ENCODE measurements around the gene RPS6KA2.
A peak's percentile ranks its signal among the peaks of the same experiment; 100 is the strongest.

Gene RPS6KA2

GRCh38 chr6:166370489-166370888 is 256.6 kb downstream of the RPS6KA2 start:
- Histone ChIP-seq H2BK5ac (ENCODE audit: low read depth, low read length, poor library complexity) (no peak overlapping the region), H4K8ac (ENCODE audit: low read depth, low read length) (no peak overlapping the region), H3K23ac (ENCODE audit: low read length) (no peak overlapping the region), H3K36me3 (ENCODE audit: control insufficient read depth in 1 of 2, insufficient read depth in 2 of 2, low read length in 2 of 2) (no peaks in the 10 kb centered on the region), H3K4me3 (ENCODE audit: low read depth, low read length) (no peak overlapping the region), H3K4me2 (ENCODE audit: low read length) (no peak overlapping the region), H3K4me1 (ENCODE audit: control insufficient read depth in 1 of 2, insufficient read depth in 2 of 2, low read length in 2 of 2) (no peaks in the 10 kb centered on the region), H3K4ac (ENCODE audit: low read depth, low read length) (no peak overlapping the region), H3K27me3 (ENCODE audit: insufficient read depth, low read length) (no peaks in the 10 kb centered on the region), H3K79me1 (ENCODE audit: low read length) (no peaks in the 10 kb centered on the region), H3K79me2 (ENCODE audit: control insufficient read depth, insufficient read depth, low read length, poor library complexity) (no peaks in the 10 kb centered on the region), H3K9ac (ENCODE audit: low read length) (no peak overlapping the region), H2AK5ac (ENCODE audit: low read length) (no peak overlapping the region), H4K91ac (ENCODE audit: low read depth, low read length) (no peak overlapping the region), H3K9me3 (ENCODE audit: insufficient read depth, low read depth, low read length) (no peaks in the 10 kb centered on the region), H2AFZ (ENCODE audit: insufficient read depth, low read length, poor library complexity) (no peak overlapping the region), H2BK12ac (ENCODE audit: low read length) (no peak overlapping the region), H4K12ac (ENCODE audit: low read depth, low read length) (no peak overlapping the region), H3K27ac (ENCODE audit: low read depth, low read length) (no peak overlapping the region), H3K18ac (ENCODE audit: low read length) (no peak overlapping the region), H2BK120ac (ENCODE audit: insufficient read depth, low read length, poor library complexity) (no peak overlapping the region), H3K14ac (ENCODE audit: low read length) (no peak overlapping the region)
- no peak for DNase-seq
- WGBS (ENCODE audit: extremely low coverage, insufficient coverage, insufficient read length), result no CpG with 5 or more reads among the region's 3 CpGs

DNA sequence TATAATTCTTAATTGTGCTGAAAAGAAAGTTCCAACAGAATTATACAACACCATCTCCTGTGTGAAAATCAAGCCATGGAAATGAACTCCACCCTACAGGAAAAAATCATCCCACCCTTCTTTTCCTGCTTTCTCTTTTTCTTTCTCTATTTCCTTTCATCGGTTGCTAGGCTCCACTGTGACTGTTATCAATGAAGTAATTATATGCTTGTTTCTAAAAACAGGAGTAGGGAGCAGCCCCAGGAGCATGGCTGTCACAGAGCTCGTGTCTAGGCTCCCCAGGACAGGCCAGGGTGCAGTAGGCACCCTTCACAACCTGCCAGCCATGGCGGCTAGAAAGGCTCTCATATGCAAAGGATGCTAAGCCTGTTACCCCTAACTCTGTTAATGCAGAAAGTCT is 257.3 kb downstream of the RPS6KA2 start:
- DNase-seq, result no peak
- Histone ChIP-seq H3K9me3 (ENCODE audit: insufficient read depth, low read depth, low read length) (no peaks in the 10 kb centered on the region), H3K9ac (ENCODE audit: low read length) (no peak overlapping the region), H4K8ac (ENCODE audit: low read depth, low read length) (no peak overlapping the region), H2AK5ac (ENCODE audit: low read length) (no peak overlapping the region), H3K79me1 (ENCODE audit: low read length) (no peaks in the 10 kb centered on the region), H4K91ac (ENCODE audit: low read depth, low read length) (no peak overlapping the region), H3K4ac (ENCODE audit: low read depth, low read length) (no peak overlapping the region), H3K23ac (ENCODE audit: low read length) (no peak overlapping the region), H4K12ac (ENCODE audit: low read depth, low read length) (no peak overlapping the region), H2BK5ac (ENCODE audit: low read depth, low read length, poor library complexity) (no peak overlapping the region), H2BK12ac (ENCODE audit: low read length) (no peak overlapping the region), H2BK120ac (ENCODE audit: insufficient read depth, low read length, poor library complexity) (no peak overlapping the region), H3K27ac (ENCODE audit: low read depth, low read length) (no peak overlapping the region), H3K14ac (ENCODE audit: low read length) (no peak overlapping the region), H3K4me1 (ENCODE audit: control insufficient read depth in 1 of 2, insufficient read depth in 2 of 2, low read length in 2 of 2) (no peaks in the 10 kb centered on the region), H3K27me3 (ENCODE audit: insufficient read depth, low read length) (no peaks in the 10 kb centered on the region), H3K4me2 (ENCODE audit: low read length) (no peak overlapping the region), H3K18ac (ENCODE audit: low read length) (no peak overlapping the region), H3K4me3 (ENCODE audit: low read depth, low read length) (no peak overlapping the region), H2AFZ (ENCODE audit: insufficient read depth, low read length, poor library complexity) (peak overlapping the region; percentile 83), H3K79me2 (ENCODE audit: control insufficient read depth, insufficient read depth, low read length, poor library complexity) (no peaks in the 10 kb centered on the region), H3K36me3 (ENCODE audit: control insufficient read depth in 1 of 2, insufficient read depth in 2 of 2, low read length in 2 of 2) (no peaks in the 10 kb centered on the region)
- WGBS (ENCODE audit: extremely low coverage, insufficient coverage, insufficient read length), result no CpG with 5 or more reads among the region's 3 CpGs

GRCh38 chr6:166366921-166367320 is 260.1 kb downstream of the RPS6KA2 start:
- Histone ChIP-seq H2AK5ac (ENCODE audit: low read length) (no peak overlapping the region), H3K9ac (ENCODE audit: low read length) (no peak overlapping the region), H3K27ac (ENCODE audit: low read depth, low read length) (no peak overlapping the region), H3K18ac (ENCODE audit: low read length) (no peak overlapping the region), H2BK5ac (ENCODE audit: low read depth, low read length, poor library complexity) (no peak overlapping the region), H3K14ac (ENCODE audit: low read length) (no peak overlapping the region), H3K79me2 (ENCODE audit: control insufficient read depth, insufficient read depth, low read length, poor library complexity) (no peaks in the 10 kb centered on the region), H4K91ac (ENCODE audit: low read depth, low read length) (no peak overlapping the region), H2BK12ac (ENCODE audit: low read length) (no peak overlapping the region), H3K4me3 (ENCODE audit: low read depth, low read length) (no peak overlapping the region), H3K4ac (ENCODE audit: low read depth, low read length) (no peak overlapping the region), H2BK120ac (ENCODE audit: insufficient read depth, low read length, poor library complexity) (no peak overlapping the region), H3K4me1 (ENCODE audit: control insufficient read depth in 1 of 2, insufficient read depth in 2 of 2, low read length in 2 of 2) (no peaks in the 10 kb centered on the region), H4K8ac (ENCODE audit: low read depth, low read length) (no peak overlapping the region), H3K27me3 (ENCODE audit: insufficient read depth, low read length) (no peaks in the 10 kb centered on the region), H2AFZ (ENCODE audit: insufficient read depth, low read length, poor library complexity) (no peak overlapping the region), H3K36me3 (ENCODE audit: control insufficient read depth in 1 of 2, insufficient read depth in 2 of 2, low read length in 2 of 2) (peaks cover 0 to 4% of the 10 kb centered on the region in 2 experiments), H3K4me2 (ENCODE audit: low read length) (no peak overlapping the region), H4K12ac (ENCODE audit: low read depth, low read length) (no peak overlapping the region), H3K23ac (ENCODE audit: low read length) (no peak overlapping the region), H3K9me3 (ENCODE audit: insufficient read depth, low read depth, low read length) (peaks cover 1% of the 10 kb centered on the region), H3K79me1 (ENCODE audit: low read length) (no peaks in the 10 kb centered on the region)
- no CpG with 5 or more reads among the region's 3 CpGs for WGBS (ENCODE audit: extremely low coverage, insufficient coverage, insufficient read length)
- no peak for DNase-seq

GRCh38 chr6:166365806-166366205 is 261.2 kb downstream of the RPS6KA2 start:
- Histone ChIP-seq H4K12ac (ENCODE audit: low read depth, low read length) (no peak overlapping the region), H2AFZ (ENCODE audit: insufficient read depth, low read length, poor library complexity) (no peak overlapping the region), H4K91ac (ENCODE audit: low read depth, low read length) (no peak overlapping the region), H3K4me1 (ENCODE audit: control insufficient read depth in 1 of 2, insufficient read depth in 2 of 2, low read length in 2 of 2) (peaks cover 0 to 2% of the 10 kb centered on the region in 2 experiments), H3K36me3 (ENCODE audit: control insufficient read depth in 1 of 2, insufficient read depth in 2 of 2, low read length in 2 of 2) (peaks cover 0 to 4% of the 10 kb centered on the region in 2 experiments), H3K4me3 (ENCODE audit: low read depth, low read length) (no peak overlapping the region), H3K4ac (ENCODE audit: low read depth, low read length) (no peak overlapping the region), H3K4me2 (ENCODE audit: low read length) (no peak overlapping the region), H3K79me1 (ENCODE audit: low read length) (no peaks in the 10 kb centered on the region), H4K8ac (ENCODE audit: low read depth, low read length) (no peak overlapping the region), H2BK12ac (ENCODE audit: low read length) (no peak overlapping the region), H3K14ac (ENCODE audit: low read length) (no peak overlapping the region), H2AK5ac (ENCODE audit: low read length) (no peak overlapping the region), H3K79me2 (ENCODE audit: control insufficient read depth, insufficient read depth, low read length, poor library complexity) (no peaks in the 10 kb centered on the region), H3K18ac (ENCODE audit: low read length) (no peak overlapping the region), H2BK5ac (ENCODE audit: low read depth, low read length, poor library complexity) (no peak overlapping the region), H3K9me3 (ENCODE audit: insufficient read depth, low read depth, low read length) (peaks cover 1% of the 10 kb centered on the region), H3K9ac (ENCODE audit: low read length) (no peak overlapping the region), H3K27ac (ENCODE audit: low read depth, low read length) (no peak overlapping the region), H3K23ac (ENCODE audit: low read length) (no peak overlapping the region), H2BK120ac (ENCODE audit: insufficient read depth, low read length, poor library complexity) (no peak overlapping the region), H3K27me3 (ENCODE audit: insufficient read depth, low read length) (no peaks in the 10 kb centered on the region)
- WGBS (ENCODE audit: extremely low coverage, insufficient coverage, insufficient read length), result no CpG with 5 or more reads among the region's 6 CpGs
- DNase-seq, result no peak
